Measurements from ENCODE around the gene PPARGC1A.

- TF ChIP-seq EZH2 (IDR thresholded peaks at IDR 0.05; ENCODE audit: borderline replicate concordance, low read depth, low read length, severe bottlenecking) = no peak
- TF ChIP-seq POLR2A (IDR thresholded peaks at IDR 0.05; ENCODE audit: low read depth, low read length) = no peak
- no peak for TF ChIP-seq FOS (IDR thresholded peaks at IDR 0.05; ENCODE audit: borderline replicate concordance, insufficient read depth, low read length)
Observed at GRCh38 chr4:23805450-23805851, 84.4 kb downstream of the PPARGC1A start.
